HG03442 (cell line): Measurements from ENCODE around the gene AFF3.

Source experiments
- ATAC-seq: cut with Tn5 transposase; IDR thresholded peaks from one replicate; pipeline ENCODE4 v1.9.1; 2021; ENCODE audit warnings: mild to moderate bottlenecking, moderate library complexity; ENCODE audit not compliant: unreplicated experiment

The AFF3 gene

GRCh38 chr2:99899058-99899855 is 243.1 kb downstream of the AFF3 start:
- ATAC-seq: no peak

- no peak for ATAC-seq
Observed at GRCh38 chr2:99898336-99899048, 243.9 kb downstream of the AFF3 start.

GRCh38 chr2:99891428-99891780 is 251.0 kb downstream of the AFF3 start:
- ATAC-seq: no peak

- ATAC-seq: no peak
Observed at GRCh38 chr2:99890568-99891427, 251.6 kb downstream of the AFF3 start.

GRCh38 chr2:99888617-99889016 is 253.8 kb downstream of the AFF3 start:
- no peak for ATAC-seq

GRCh38 chr2:99886418-99886817 is 256.0 kb downstream of the AFF3 start:
- ATAC-seq: no peak

GRCh38 chr2:99883358-99883757 is 259.0 kb downstream of the AFF3 start:
- ATAC-seq: no peak

- no peak for ATAC-seq
Observed at GRCh38 chr2:99881901-99882591, 260.3 kb downstream of the AFF3 start.

- ATAC-seq: no peak
Observed at GRCh38 chr2:99880964-99881294, 261.5 kb downstream of the AFF3 start.

GRCh38 chr2:99880148-99880963 is 262.0 kb downstream of the AFF3 start:
- ATAC-seq: no peak

GRCh38 chr2:99879481-99879880 is 262.9 kb downstream of the AFF3 start:
- no peak for ATAC-seq

- no peak for ATAC-seq
Observed at GRCh38 chr2:99878581-99879350, 263.6 kb downstream of the AFF3 start.

- ATAC-seq: no peak
Observed at GRCh38 chr2:99877963-99878362, 264.4 kb downstream of the AFF3 start.

- ATAC-seq: no peak
Observed at GRCh38 chr2:99876956-99877355, 265.4 kb downstream of the AFF3 start.

- ATAC-seq: no peak
Observed at GRCh38 chr2:99875627-99876201, 266.7 kb downstream of the AFF3 start.

GRCh38 chr2:99868260-99868659 is 274.1 kb downstream of the AFF3 start:
- no peak for ATAC-seq

- ATAC-seq: no peak
Observed at GRCh38 chr2:99867770-99868169, 274.6 kb downstream of the AFF3 start.

GRCh38 chr2:99865818-99866676 is 276.3 kb downstream of the AFF3 start:
- no peak for ATAC-seq
